NCI-H1694 treated with DMSO at 0.1 percent for 48 hours (cell line): Measurements from ENCODE around the gene PLRG1.

Source experiments
- DNase-seq: peaks from one replicate; lab custom pipeline; 2025; lab: John Stamatoyannopoulos, UW

PLRG1 gene

GRCh38 chr4:154519214-154519613, 31.0 kb downstream of the PLRG1 start:
- no peak for DNase-seq

DNA sequence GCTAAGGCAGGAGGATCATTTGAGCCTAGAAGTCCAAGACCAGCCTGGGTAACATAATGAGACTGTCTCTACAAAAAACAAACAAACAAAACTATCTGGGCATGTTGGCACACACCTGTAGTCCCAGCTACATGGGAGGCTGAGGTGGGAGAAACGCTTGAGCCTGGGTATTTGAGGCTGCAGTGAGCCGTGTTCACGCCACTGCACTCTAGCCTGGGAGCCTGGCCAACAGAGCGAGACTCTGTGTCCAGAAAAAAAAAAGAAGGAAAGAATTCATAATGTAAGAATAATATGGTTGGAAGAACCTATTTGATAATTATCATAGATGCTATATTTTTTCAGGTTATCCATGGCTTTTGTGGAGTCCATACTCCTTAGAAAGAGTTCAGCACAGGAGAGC, 32.6 kb downstream of the PLRG1 start:
- DNase-seq: no peak

GRCh38 chr4:154516318-154517029, 33.7 kb downstream of the PLRG1 start:
- DNase-seq: no peak

GRCh38 chr4:154511981-154512380, 38.2 kb downstream of the PLRG1 start:
- no peak for DNase-seq

- DNase-seq: no peak
Observed at GRCh38 chr4:154511548-154511947, 38.7 kb downstream of the PLRG1 start.

GRCh38 chr4:154507156-154507555, 43.0 kb downstream of the PLRG1 start:
- DNase-seq: no peak

- no peak for DNase-seq
Observed at GRCh38 chr4:154506253-154506652, 43.9 kb downstream of the PLRG1 start.

DNA sequence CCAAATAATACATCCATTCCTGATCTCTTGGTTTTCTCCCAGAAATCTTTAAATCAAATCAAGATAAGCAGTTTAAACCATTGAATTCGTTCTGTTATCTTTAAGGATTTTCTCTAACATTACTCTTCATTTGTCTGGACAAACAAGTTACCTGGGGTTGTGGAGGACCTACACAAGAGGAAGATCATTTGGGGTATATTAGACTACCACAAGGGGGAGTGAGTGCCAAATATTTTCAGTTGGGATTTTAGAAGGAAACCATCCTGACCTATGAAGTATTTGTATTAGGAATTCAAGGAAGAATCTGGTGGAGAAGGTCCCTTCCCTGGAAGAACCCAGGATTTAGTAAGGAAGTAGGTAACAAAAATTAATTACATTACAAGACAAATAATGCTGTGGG, 46.6 kb downstream of the PLRG1 start:
- no peak for DNase-seq

GRCh38 chr4:154502111-154502510, 48.1 kb downstream of the PLRG1 start:
- DNase-seq: no peak

DNA sequence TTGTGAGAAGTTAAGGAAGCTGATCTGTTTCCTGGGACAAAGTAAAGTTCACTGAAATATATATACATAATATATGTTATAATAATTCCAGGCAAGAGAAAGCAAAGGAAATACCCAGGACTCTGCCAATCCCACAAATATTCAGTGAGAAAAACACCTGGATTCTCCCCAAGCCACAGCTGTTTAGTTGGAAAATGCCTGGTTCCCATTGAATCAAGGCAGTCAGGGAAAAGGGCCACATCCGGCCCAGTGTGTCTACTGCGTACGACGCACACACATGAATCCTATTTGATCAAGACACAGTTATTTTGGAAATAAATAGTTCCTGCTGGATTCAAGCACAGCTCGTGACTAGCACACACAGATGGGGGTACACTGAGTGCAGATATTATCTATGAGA, 52.3 kb downstream of the PLRG1 start:
- DNase-seq: no peak

GRCh38 chr4:154495867-154496266, 54.3 kb downstream of the PLRG1 start:
- DNase-seq: no peak

- no peak for DNase-seq
Observed at GRCh38 chr4:154492288-154492687, 57.9 kb downstream of the PLRG1 start.

DNA sequence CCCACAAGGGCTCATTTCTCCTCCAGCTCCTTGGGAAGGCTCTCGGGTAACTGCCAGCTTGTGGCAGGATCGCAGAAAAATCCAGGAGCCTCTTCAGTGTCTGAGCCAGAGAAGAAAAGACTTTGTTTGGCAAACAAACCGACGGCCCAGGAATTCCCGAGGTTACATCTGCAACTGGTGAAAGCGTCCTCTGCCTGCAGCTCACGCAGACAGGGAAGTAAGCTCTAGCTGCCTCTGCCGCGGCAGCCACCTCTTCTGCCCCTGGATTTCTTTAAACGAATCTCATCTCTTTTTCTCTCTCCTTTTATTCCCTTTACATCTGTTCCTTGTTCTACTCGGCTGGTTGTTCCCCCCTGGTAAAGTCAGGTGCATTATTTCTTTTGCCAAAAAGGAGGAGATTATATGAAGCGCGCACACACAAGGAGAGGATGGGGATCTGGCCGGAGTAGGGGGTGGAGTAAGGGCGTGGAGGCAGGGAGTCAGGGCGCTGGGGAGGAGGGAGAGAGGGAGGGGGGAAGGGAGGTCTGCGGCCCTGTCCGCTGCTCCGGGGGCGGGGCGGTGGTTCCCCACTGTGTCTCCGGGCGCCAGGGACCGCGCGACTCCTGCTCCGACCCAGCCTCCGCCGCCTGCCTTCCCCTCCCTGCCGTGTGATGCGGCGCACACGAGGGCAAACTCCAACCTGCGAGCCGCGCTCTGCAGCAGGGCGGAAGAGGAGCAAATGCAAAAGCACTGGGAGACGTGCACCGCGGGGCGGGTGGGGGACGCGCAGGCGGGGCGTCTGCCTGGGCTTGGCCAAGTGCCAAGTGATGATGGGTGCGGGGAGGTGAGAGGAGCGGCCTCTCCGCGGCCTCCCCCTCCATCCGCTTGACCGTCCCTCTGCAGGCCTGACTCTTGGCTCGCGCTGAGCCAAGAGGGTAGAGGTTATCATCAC, 58.6 kb downstream of the PLRG1 start, which contains the start of gene DCHS2:
Gene DCHS2 (minus strand): TSS at position 459 of the 931 bp plus-strand sequence. CDS start 444 bp downstream, at position 15.
- no peak for DNase-seq

GRCh38 chr4:154490583-154491340, 59.4 kb downstream of the PLRG1 start:
- DNase-seq: no peak

GRCh38 chr4:154490234-154490582, 60.0 kb downstream of the PLRG1 start:
- no peak for DNase-seq

- no peak for DNase-seq
Observed at GRCh38 chr4:154489558-154490233, 60.5 kb downstream of the PLRG1 start.

GRCh38 chr4:154487145-154487544, 63.1 kb downstream of the PLRG1 start:
- DNase-seq: no peak

DNA sequence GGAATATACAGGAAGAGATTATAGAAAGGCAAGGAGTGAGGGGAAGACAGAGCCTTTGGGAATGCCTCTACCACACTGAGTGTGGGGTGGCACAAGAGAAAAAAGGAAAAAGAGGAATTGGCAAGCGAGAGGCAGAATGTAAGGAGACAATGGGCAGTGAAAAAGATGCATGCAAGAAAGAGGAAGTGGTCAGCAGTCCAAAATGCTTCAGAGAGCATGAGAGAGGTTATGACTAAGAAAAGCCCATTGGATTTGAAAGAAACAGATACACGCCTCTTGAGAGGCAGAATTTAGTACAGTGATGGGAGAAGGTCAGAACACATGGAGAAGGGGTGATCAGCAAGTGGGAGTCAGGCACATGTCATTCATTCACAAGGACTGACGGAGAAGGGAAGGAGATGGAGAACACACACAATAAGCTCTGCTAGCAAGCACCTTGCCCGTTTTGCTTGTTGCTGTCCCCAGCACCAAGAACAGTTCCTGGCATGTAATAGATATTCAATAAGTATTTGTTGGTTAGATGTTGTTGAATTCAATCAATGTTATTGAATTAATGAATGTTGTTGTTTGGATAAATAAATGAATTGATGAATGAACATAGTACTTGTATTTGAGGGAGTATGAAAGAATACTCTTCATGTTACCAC, 65.0 kb downstream of the PLRG1 start:
- no peak for DNase-seq
